AG10803 (cell line): ENCODE results near the gene TMEM53.
A peak's percentile ranks its signal among the peaks of the same experiment; 100 is the strongest.

ENCODE experiments used
- DNase-seq: peaks from one replicate; pipeline ENCODE4 v3.0.0; 2010; ENCODE audit warnings: low read depth
- H3K4me3 ChIP-seq: 2 replicates; pipeline ENCODE4 v1.5.1; 2011; ENCODE audit warnings: mild to moderate bottlenecking, low read length, control low read depth
- TF ChIP-seq, protein P1 (sequence below): conservative IDR thresholded peaks from 2 replicates; pipeline ENCODE4 v1.5.1; 2011; ENCODE audit warnings: mild to moderate bottlenecking, low read length, control low read depth, inconsistent platforms

Gene TMEM53

DNA sequence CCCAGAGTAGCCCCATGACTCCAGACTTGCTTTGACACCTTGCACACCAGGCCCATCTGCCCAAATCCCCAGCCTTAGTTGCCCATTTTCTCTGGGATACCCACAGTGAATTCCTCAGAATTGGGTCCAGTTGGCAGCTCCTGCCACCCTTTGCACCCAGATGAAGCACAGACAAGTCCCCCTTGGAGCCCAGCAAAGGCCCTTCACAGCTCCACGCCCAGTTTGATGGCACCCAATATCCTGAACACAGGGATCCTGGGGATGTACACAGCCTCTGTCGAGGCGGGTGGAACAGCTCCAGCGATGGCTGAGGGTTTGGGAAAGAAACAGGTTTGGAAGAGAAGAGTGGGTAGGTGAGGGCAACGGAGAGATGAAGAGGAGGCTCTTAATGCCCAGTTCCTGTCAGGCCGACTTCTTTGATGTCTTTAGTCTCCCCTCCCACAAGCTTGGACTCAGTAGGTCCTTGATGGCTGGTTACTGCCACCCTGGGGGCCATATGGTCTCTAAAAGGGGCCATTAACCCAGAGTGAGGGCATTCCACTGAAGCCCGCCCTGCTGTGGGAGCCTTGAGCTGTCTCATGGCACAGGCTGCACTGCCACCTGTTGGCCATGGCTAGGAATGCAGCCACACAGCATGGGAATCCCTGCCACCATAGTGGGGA lies 21.7 kb downstream of the TMEM53 start:
- no peak overlapping the region for H3K4me3 ChIP-seq
- peak; percentile 48 for DNase-seq
- TF ChIP-seq, protein P1, sequence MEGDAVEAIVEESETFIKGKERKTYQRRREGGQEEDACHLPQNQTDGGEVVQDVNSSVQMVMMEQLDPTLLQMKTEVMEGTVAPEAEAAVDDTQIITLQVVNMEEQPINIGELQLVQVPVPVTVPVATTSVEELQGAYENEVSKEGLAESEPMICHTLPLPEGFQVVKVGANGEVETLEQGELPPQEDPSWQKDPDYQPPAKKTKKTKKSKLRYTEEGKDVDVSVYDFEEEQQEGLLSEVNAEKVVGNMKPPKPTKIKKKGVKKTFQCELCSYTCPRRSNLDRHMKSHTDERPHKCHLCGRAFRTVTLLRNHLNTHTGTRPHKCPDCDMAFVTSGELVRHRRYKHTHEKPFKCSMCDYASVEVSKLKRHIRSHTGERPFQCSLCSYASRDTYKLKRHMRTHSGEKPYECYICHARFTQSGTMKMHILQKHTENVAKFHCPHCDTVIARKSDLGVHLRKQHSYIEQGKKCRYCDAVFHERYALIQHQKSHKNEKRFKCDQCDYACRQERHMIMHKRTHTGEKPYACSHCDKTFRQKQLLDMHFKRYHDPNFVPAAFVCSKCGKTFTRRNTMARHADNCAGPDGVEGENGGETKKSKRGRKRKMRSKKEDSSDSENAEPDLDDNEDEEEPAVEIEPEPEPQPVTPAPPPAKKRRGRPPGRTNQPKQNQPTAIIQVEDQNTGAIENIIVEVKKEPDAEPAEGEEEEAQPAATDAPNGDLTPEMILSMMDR: peak; percentile 96

DNA sequence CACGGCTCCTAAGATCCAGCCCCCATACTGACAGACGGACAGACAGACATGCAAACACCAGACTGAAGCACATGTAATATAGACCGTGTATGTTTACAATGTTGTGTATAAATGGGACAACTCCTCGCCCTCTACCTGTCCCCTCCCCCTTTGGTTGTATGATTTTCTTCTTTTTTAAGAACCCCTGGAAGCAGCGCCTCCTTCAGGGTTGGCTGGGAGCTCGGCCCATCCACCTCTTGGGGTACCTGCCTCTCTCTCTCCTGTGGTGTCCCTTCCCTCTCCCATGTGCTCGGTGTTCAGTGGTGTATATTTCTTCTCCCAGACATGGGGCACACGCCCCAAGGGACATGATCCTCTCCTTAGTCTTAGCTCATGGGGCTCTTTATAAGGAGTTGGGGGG lies 23.2 kb downstream of the TMEM53 start:
- no peak overlapping the region for H3K4me3 ChIP-seq
- no peak for DNase-seq
- TF ChIP-seq, protein P1: no peak

DNA sequence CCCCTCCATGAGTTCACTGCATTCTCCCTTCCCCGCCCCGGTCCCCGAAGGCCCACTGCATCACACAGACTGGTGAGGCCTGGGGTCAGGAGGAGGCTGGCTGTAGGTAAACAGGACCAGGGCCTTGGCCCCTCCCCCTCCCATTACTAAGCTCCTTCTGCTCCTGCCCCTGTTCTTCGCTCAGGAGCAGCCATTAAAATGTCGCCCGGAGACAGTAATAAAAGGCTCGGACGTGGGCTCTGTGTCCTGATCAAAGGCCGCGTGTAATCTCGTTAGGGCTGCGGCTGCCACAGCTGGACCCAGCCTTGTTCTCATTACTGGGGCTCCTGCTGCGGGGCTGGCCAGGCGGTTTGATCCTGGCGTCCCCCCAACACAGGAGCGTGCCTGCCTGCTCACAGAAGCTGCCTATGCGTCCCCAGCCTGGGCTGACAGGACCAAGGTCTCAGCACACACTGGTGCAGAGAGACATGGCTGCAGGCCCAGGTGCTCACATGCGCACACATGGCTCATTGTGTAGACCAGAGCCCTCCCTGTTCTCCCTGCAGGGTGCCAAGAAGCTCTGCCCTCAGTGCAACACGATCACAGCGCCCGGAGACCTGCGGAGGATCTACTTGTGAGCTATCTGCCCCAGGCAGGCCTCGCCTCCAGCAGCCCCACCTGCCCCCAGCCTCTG lies 24.0 kb downstream of the TMEM53 start:
- DNase-seq: no peak
- TF ChIP-seq, protein P1: no peak

DNA sequence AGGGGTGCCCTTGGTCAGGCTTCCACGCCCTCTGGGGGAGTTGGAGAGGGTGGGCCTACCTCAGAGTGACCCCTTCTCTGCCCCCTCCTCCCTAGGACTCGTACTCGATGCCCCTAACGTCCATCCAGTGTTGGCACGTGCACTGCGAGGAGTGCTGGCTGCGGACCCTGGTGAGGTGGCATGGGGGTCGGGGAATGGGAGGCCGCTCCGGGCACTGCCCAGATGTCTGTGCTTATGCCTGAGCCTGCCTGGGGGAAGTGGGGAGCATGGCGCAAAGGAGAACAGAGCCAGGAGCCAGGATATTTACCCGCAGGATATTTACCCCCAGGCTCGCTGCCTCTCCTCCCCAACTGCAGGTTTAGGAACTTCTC lies 24.5 kb downstream of the TMEM53 start:
- DNase-seq: no peak
- TF ChIP-seq, protein P1: no peak
- no peak overlapping the region for H3K4me3 ChIP-seq

More for the DNA sequence above, 24.0 kb downstream of the TMEM53 start:
- no peak overlapping the region for H3K4me3 ChIP-seq

DNA sequence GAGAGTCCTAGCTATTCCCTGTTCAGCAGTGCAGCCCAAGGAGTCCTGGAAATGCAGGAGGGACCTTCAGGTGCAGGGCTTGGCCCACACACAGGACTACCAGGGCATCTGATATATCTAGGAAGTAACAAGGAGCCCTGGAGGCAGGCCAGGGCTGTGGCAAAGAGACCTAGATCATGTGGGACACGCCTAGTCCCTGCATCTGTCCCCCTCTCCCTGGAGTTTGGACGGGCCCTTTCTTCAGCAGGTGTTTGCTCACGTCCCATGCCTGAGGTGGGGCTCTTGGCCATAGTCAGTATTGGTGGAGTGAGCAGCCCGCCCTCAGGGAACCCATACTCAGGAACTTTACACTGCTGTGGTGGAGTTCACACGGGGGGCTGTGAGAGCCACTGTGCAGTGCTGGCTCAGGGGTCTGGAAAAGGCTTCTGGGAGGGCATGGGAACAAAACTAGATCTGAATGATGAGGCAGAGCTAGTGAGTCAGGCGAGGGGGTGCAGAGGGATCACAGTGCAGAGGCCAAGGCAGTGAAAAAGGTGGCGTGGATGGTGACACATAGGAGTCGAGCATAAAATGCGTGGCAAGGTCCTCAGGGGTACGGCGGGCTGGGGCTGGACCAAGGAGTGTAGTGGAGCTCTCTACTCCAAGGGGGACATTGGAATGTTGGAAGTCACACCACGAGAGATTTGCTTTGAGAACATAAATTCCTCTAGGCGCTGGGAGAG lies 25.6 kb downstream of the TMEM53 start:
- TF ChIP-seq, protein P1: no peak
- DNase-seq: no peak
- no peak overlapping the region for H3K4me3 ChIP-seq

DNA sequence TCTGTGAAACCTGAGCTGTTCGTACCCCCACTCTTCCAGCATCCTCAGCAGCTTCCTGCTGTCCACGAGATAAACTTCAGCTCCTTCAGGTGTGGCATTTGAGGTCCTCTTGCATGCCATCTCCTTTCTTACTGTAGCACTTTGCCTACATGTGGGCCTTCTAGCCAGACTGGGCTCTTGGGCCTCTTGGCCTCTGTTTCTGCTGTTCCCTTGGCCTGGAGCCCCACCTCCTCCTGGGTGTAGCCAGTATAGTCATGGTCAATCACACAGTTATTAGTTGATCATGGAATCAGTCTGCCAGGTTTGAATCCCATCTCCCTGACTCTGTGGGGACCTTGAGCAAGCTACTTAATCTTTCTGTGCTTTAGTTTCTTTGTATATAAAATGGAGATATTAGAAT lies 26.4 kb downstream of the TMEM53 start:
- no peak overlapping the region for H3K4me3 ChIP-seq
- DNase-seq: no peak
- TF ChIP-seq, protein P1: no peak
